Midbrain (tissue), 1 donor: Measurements from ENCODE around the gene SYT6.

Source experiments
- DNase-seq: peaks from one replicate; lab custom pipeline; 2025; lab: John Stamatoyannopoulos, UW

Gene SYT6

DNA sequence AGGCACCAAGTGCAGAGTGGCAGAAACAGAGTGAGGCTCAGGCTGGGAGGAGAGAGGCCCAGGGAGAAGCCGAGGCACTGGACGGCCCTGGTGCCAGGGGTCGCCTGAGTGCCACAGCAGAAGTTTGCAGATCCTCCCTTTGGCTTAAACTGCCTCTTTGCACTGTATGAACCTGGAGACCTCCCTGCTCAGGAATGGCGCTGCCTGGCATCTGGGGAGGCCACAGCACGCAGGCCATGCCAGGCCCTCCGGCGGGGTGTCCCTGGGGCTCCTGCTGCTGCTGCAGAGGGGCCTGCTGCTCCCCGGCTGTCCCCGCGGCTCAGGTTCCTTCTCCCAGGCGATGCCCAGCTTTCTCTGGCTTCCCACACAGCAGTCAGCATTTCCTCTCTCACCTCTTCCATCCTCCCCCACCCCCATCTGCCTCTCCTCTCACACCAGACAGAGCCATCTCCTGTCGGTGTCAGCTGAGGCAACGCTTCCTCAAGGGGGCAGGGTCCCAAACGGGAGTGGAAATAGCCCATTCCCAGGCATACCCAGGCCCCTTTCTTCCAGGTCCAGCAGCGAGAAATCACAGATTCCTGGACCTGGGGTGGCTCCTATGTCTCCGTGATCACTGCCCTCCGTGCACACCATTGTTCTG, 35.2 kb downstream of the SYT6 start:
- no peak for DNase-seq

DNA sequence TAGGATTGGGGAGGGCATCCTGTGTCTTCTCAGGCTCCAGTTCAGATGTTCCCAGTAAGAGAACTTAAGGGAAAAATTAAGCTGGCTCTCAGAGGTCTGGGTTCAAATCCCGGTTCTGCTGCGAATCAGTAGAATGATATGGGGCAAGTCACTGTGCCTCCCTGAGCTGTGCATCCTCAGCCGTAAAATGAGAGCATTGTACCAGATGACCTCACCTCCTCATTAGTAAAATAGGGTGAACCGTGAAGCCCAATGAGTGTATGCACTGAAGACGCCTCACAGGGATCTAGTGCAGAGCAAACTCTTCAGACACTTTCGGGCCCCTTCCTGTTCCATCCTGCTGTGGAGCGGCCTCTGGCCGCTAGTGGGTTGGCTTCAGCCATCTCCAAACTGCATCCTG, 36.0 kb downstream of the SYT6 start:
- DNase-seq: no peak

DNA sequence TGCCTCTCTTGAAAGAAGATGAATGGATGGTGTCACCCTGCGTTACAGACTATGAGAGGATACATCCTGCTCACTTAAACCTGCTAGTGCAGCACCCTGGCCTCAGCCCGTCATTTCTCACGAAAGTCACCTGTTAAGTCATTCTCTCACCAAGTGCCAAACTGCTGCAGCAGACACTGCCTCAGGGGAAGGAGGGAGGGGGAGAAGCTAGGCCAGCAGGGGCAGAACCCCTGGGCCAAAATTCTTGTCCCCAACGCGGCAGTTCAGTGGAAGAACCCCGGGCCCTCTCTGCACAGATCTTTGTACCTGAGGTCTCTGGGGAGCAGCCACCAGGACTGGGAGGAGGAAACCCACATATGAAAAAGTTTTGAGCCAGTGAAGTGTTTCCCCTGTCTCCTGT, 37.6 kb downstream of the SYT6 start:
- no peak for DNase-seq

DNA sequence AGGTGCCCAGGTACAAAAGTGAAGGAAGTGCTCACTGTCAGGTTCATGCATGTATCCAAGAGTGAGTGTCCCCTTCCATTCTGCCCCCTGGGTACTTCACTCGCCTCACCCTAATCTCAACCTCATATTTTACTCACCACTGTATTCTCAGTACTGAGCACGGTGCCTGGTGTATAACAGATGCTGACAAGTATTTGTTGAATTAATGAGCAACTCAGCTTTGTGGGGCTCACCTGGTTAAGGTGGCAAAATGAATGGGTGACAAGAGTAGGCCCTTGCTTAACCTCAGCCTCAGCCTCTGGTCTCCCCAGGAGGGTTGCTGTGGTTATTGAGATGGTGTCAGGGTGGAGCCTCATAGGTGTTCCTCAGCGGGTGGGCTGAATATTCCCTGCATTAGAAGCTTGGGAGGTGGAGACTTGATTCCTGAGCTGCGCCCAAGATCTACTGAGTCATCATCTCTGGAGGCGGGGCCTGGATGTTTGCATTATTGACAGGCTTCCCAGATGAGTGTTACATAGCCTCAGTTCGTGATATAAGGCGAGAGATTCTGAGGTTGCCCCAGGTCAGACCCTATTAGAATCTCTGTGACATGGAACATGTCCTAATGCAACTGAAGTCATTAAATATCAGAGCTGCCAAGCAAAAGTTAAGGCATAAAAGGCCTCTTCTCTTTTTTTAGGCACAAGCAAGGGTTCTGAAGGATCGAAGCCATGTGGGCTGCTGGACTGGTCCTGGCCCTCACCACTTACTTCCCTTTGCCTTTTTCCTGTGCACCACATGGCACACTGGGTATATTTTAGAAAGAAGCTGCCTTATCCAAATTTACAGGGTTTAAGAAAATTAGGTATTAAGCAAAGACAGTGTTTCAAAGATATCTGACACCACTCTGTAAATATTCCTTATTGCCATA, 39.2 kb downstream of the SYT6 start:
- no peak for DNase-seq

DNA sequence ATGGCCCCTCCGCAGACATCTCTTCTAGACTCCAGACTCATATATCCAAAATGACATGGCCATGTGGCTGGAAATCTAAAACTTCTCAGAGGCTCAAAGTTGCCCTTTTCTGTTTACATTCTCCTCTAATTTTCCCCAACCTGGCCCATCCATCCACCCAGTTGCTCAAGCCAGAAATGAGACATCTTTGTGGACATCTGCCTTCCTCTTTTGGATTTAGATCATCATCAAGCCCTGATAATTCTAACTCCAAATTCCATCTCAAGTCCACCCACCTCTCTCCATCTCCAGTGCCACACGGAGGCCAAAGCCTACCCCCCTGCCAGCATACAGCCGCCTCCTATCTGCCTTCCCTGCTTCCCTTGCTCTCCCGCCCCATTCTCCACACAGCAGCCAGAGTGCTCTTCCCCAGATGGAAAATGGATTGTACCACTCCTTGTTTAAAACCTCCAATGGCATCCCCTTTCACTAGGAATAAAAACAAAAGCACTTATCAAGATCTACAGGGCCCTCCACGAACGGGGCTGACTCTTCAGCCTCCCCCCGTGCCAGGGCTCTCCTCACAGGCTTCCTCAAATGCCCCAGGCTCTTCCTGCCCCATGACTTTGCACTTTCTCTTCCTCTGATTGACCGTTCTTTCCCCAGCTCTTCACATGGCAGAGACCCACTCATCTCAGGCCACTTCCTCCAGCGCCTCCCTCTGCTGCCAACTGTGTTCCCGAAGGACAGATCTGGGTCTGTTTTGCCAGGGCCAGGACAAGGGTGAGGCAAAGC, 40.1 kb downstream of the SYT6 start:
- DNase-seq: peak; percentile 20

- no peak for DNase-seq
Observed at GRCh38 chr1:114112775-114113174, 40.9 kb downstream of the SYT6 start.

DNA sequence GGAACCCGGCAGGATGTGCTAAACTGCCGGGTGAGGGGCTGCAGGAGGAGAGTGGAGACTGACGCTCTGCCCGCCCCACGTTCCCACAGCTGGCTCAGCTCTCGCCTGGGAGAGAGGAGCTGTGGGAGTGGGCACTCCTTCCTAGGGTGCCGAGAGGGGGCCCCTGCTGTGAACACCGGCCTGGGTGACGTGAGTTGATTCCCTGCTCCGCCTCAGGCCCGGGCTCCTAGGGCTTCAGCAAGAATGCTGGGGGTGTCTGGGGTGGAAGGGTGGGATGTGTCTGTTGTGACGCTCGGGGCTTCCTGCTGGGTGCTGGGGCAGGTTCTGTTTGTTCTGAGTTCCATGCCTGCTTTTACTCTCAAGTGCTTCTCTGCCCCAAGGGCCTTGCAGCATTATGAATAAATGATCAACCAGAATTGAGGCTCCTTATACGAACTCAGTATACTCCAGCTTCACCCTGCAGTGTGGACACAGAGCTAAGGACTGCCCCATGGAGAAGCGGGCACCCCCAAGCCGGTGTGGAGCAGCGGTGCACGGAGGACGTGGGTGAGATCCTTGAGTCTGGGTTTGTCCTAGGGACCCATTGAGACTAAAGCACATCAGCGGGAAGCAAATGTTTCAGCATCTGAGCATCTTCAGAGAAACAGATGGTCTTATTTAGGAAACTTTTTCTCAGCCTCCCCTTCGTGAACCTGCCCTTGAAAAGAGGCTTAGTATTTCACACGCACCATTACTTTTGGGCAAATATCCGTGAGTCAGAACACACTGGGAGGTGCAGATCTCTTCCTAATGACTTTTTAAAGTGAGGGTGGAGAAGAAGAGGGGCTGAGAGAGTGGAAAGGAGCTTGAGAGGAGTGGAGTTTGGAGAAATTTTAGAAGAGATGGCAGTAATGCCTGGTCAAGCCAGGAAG, 41.7 kb downstream of the SYT6 start:
- DNase-seq: no peak

GRCh38 chr1:114109981-114110380, 43.7 kb downstream of the SYT6 start:
- DNase-seq: no peak

- no peak for DNase-seq
Observed at GRCh38 chr1:114108751-114109255, 44.9 kb downstream of the SYT6 start.

DNA sequence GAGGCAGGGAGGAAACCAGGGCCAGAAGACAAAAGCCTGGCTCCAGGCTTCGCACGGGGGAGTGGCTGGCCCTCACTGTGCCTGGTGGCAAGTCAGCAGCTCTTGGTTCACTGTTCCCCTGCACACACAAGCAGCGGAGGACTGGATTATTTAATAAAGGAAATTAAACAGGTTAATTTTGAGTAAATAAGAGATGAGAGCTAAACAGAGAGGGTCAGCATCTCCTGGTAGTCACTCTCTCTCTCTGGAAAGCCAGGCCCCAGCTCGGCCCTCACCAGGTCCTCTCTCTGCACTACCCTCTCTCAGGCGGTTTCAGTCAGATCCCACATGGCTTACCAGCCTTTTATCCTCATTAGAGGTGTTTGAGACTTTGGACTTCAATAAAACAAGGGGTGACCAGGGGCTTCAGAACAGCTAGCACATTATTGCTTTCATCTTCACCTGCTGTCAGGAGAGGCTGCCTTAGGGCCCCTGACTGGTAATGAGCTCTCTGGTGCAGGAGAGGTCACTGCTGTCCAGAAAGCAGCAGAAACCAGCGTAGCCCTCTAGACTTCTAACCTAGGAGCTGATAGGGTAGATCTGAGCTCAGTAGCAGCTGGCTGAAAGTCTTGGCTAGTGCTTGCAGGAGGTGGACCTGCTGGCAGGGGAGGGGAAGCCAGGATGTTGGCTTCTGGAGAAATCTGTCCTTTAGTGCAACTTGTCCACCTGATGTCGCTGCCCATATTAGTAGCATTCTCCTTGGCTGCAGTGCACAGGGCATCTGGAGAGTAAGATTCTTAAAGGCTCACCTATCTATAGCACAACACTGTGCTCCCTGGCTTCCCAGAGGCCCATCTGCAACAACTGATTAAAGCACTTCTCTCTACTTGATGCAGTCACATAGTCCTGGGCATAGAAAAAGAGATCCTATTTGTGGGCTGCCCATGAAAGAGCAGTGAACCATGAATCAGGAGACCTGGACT, 45.9 kb downstream of the SYT6 start:
- no peak for DNase-seq

GRCh38 chr1:114105421-114105979, 48.2 kb downstream of the SYT6 start:
- DNase-seq: no peak

- DNase-seq: no peak
Observed at GRCh38 chr1:114104949-114105348, 48.7 kb downstream of the SYT6 start.

GRCh38 chr1:114103992-114104391, 49.7 kb downstream of the SYT6 start:
- DNase-seq: peak; percentile 10

- no peak for DNase-seq
Observed at GRCh38 chr1:114102136-114102535, 51.5 kb downstream of the SYT6 start.

- DNase-seq: no peak
Observed at GRCh38 chr1:114100148-114100547, 53.5 kb downstream of the SYT6 start.

DNA sequence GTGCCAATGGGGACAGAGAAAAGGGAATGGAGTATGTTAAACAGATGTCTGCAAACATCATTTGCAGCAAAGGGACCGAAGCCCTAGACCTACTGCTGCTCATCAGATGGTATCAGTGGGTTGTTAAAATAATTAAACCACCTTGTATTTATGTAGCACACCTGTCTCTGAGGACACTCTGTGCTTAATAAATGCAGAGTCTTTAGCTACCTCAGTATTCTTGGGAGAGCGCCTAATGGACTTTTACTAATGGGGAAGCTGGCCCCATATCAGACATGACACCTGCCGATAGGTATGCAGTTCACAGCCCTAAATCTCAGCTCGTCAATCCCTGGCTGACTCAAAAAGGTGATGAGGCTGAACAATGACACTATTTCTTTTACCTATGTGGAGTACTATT, 54.4 kb downstream of the SYT6 start:
- no peak for DNase-seq

DNA sequence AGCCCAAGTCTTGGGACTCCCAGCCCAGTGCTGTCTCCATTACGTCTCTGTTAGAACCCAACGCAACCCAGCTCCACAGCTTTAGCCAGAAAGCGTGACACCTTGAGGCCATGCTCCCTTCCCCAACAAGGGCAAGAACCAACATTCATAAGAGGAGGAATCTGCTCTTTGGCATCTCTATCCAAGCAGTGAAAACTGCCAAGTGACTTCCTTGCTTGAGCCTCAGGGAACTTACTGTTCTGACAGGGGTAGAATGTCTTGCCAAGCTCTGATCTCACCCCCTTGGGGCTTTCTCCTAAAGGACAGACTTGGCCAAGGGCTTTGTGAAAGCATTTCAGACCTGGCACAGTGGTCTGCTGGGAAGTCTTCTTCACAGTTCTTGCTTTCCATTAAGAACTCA, 56.6 kb downstream of the SYT6 start:
- no peak for DNase-seq

- DNase-seq: no peak
Observed at GRCh38 chr1:114094675-114095074, 59.0 kb downstream of the SYT6 start.

- DNase-seq: no peak
Observed at GRCh38 chr1:114094363-114094634, 59.4 kb downstream of the SYT6 start.
